PC-3 (cell line): ENCODE measurements around the gene SYNPO2L. TPM values are rescaled to one million over a fixed set of nuclear protein-coding genes. Genes with fewer than 3 reads are reported as not detected.

Experiments used
- ATAC-seq: fragments of 200-7000 bp; cut with Tn5 transposase; 2 replicates; pipeline ENCODE4 v1.9.1; 2020; ENCODE audit warnings: mild to moderate bottlenecking, moderate library complexity
- BruUV-seq: library from RNA; stranded (reverse); fragments of 400-500 nt; replicated peaks from 2 replicates; lab custom pipeline; 2021; lab: Mats Ljungman, UMichigan
- CTCF ChIA-PET: fragments of 300-600 bp; sonication (Branson Sonifier 250); formaldehyde crosslinking; loops from one replicate; lab custom pipeline; 2022; ENCODE audit warnings: antibody characterized with exemption; lab: Charles Lee
- POLR2A ChIA-PET: fragments of 300-600 bp; sonication (Branson Sonifier 250); formaldehyde crosslinking; loops from one replicate; lab custom pipeline; 2022; ENCODE audit warnings: antibody characterized with exemption; ENCODE audit not compliant: unreplicated experiment; lab: Charles Lee
- DNase-seq: peaks from one replicate; pipeline ENCODE4 v3.0.0-alpha.2; 2015
- H2AFZ ChIP-seq: fragments of 300-600 bp; sonication (generic); 2 replicates; pipeline ENCODE4 v1.6.0; 2016; ENCODE audit warnings: antibody characterized with exemption, low read length
- H3F3A ChIP-seq: fragments of 300-600 bp; sonication (generic); one replicate; pipeline ENCODE4 v1.6.0; 2017; ENCODE audit warnings: antibody characterized with exemption, low read length, control low read depth, mild to moderate bottlenecking; ENCODE audit not compliant: unreplicated experiment
- H3K27ac ChIP-seq: fragments of 300-600 bp; sonication (generic); 2 replicates; pipeline ENCODE4 v1.5.1; 2016; ENCODE audit warnings: mild to moderate bottlenecking, low read length
- H3K27me3 ChIP-seq: fragments of 300-600 bp; sonication (generic); 2 replicates; pipeline ENCODE4 v1.6.1; 2016; ENCODE audit warnings: low read length, mixed read lengths
- H3K36me3 ChIP-seq: fragments of 300-600 bp; sonication (generic); 2 replicates; pipeline ENCODE4 v1.6.1; 2016; ENCODE audit warnings: low read depth, mixed run types, low read length, mixed read lengths
- H3K4me1 ChIP-seq: fragments of 300-600 bp; sonication (generic); 2 replicates; pipeline ENCODE4 v1.5.1; 2016; ENCODE audit warnings: low read length; ENCODE audit not compliant: insufficient read depth
- H3K4me2 ChIP-seq: fragments of 300-600 bp; sonication (generic); 2 replicates; pipeline ENCODE4 v1.6.0; 2016; ENCODE audit warnings: low read length
- H3K4me3 ChIP-seq: fragments of 300-600 bp; sonication (generic); 2 replicates; pipeline ENCODE4 v1.5.1; 2016; ENCODE audit warnings: mild to moderate bottlenecking, low read length, mixed read lengths
- H3K79me2 ChIP-seq: fragments of 300-600 bp; sonication (generic); 2 replicates; pipeline ENCODE4 v1.6.1; 2017; ENCODE audit warnings: low read length, mixed read lengths
- H3K9ac ChIP-seq: fragments of 300-600 bp; sonication (generic); 2 replicates; pipeline ENCODE4 v1.6.0; 2016; ENCODE audit warnings: mild to moderate bottlenecking, low read length
- H3K9me2 ChIP-seq: fragments of 300-600 bp; sonication (generic); replicated peaks from 2 replicates; pipeline ENCODE4 v1.6.1; 2016; ENCODE audit warnings: mixed run types, low read length, mixed read lengths
- H3K9me3 ChIP-seq: fragments of 300-600 bp; sonication (generic); 2 replicates; pipeline ENCODE4 v1.6.1; 2016; ENCODE audit warnings: low read length, mixed read lengths
- H4K20me1 ChIP-seq: fragments of 300-600 bp; sonication (generic); 2 replicates; pipeline ENCODE4 v1.6.1; 2016; ENCODE audit warnings: low read length, mixed read lengths
- CTCF ChIP-seq: fragments of 300-600 bp; sonication (generic); conservative IDR thresholded peaks from 2 replicates; pipeline ENCODE4 v1.5.1; 2017; ENCODE audit warnings: antibody characterized with exemption, low read depth, mild to moderate bottlenecking, low read length
- EZH2 ChIP-seq: fragments of 300-600 bp; sonication (generic); IDR thresholded peaks from one replicate; pipeline ENCODE4 v1.6.1; 2017; ENCODE audit warnings: antibody characterized with exemption, mild to moderate bottlenecking, low read length; ENCODE audit not compliant: unreplicated experiment
- EZH2phosphoT487 ChIP-seq: fragments of 300-600 bp; sonication (generic); IDR thresholded peaks from 2 replicates; pipeline ENCODE4 v1.6.1; 2018; ENCODE audit warnings: mild to moderate bottlenecking, antibody characterized with exemption, low read length, borderline replicate concordance
- intact Hi-C: fragments of 100-400 bp; cut with micrococcal nuclease; formaldehyde crosslinking; loops from 2 replicates; pipeline ENCODE4 v1.9.0; 2023
- total RNA-seq: library from RNA; depleted of rRNA; stranded (reverse); fragments of >200 nt; gene quantifications from 2 replicates; pipeline ENCODE4 v1.2.3, GENCODE V29; 2014

SYNPO2L gene
- total RNA-seq, 1 experiment from 2014 or later, result not detected

DNA sequence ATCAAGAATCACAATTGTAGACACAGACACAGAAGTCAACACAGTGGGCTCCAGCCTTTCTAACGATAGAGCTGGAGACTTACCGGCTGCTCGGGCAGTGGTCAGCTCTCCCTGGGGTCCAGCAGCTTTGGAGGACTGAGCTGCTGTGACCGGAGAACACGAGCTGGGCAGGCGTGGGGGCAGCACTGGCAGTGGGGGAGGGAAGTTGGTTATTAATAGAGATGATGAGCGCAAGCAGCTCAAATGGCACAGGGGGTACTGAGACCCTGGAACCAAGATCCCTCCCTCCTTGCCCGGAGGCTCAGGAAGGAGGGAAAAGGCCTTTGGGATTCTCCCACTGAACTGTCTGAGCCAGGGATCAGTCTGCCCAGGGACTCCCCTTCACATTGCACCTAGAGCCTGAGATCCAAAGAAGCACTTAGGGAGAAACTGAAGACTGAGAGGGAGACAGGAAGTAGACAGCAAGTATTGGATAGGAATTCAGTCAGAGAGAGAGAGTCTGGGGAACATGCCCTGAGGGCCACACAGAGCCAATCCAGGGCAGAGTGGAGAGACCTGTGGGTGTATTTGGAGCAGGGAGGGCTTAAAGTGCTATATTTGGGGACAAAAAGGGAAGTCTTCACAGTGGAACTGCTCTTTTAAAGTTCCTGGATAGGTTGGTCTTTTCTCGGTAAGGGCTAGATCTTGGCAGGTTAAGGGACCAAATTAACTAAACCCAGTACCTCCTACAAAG, 14.3 kb downstream of the SYNPO2L start, which contains the start of gene MYOZ1:
MYOZ1 (minus strand) TSS at position 147 of the 733 bp plus-strand sequence. CDS start 1,457 bp downstream, outside the sequence.
- Histone ChIP-seq H3K4me1 (no peaks in the 10 kb centered on the region), H3K4me3 (no peak within 1 kb of the TSS), H3K27me3 (no peaks in the 10 kb centered on the region), H3K4me2 (no peak within 1 kb of the TSS), H3K36me3 (no peaks in the 10 kb centered on the region), H2AFZ (0 out of 2 replicates have a peak within 1 kb of the TSS, but pooled peaks have one; percentile 1), H3K79me2 (no peaks in the 10 kb centered on the region), H3K27ac (no peak within 1 kb of the TSS), H3F3A (no peaks in the 10 kb centered on the region), H3K9ac (no peak within 1 kb of the TSS), H3K9me3 (no peaks in the 10 kb centered on the region), H4K20me1 (no peaks in the 10 kb centered on the region), H3K9me2 (no peaks in the 10 kb centered on the region)
- intact Hi-C loops, result no loop called here
- no TSS peak for BruUV-seq
- TF ChIP-seq CTCF (no peak), EZH2phosphoT487 (no peak), EZH2 (no peak)
- peak; percentile 6; the same call in 1 of the 2 replicates for ATAC-seq
- ChIA-PET POLR2A (interaction anchor here (0.5 to 0.6 kb wide), 2 partner anchors 199 to 1546 kb away, joined by 12 to 25 read pairs; no protein-coding TSS in a partner anchor), CTCF (interaction anchor here (0.6 kb wide), 2 partner anchors 15 to 343 kb away, joined by 3 to 7 read pairs; no protein-coding TSS in a partner anchor)
- peak; percentile 39 for DNase-seq

GRCh38 chr10:73639286-73639685, 16.5 kb downstream of the SYNPO2L start:
- intact Hi-C loops, result no loop called here

More at GRCh38 chr10:73639286-73639685, 16.5 kb downstream of the SYNPO2L start:
- Histone ChIP-seq H2AFZ (no peak overlapping the region), H4K20me1 (no peaks in the 10 kb centered on the region), H3K9me2 (no peaks in the 10 kb centered on the region), H3K4me3 (no peak overlapping the region), H3K4me2 (no peak overlapping the region), H3K27me3 (no peaks in the 10 kb centered on the region), H3K27ac (no peak overlapping the region), H3K9ac (no peak overlapping the region), H3F3A (no peaks in the 10 kb centered on the region), H3K4me1 (no peaks in the 10 kb centered on the region), H3K9me3 (no peaks in the 10 kb centered on the region), H3K36me3 (no peaks in the 10 kb centered on the region), H3K79me2 (no peaks in the 10 kb centered on the region)
- BruUV-seq, result no TSS peak
- TF ChIP-seq CTCF (no peak), EZH2 (no peak), EZH2phosphoT487 (no peak)
- no peak for ATAC-seq
- DNase-seq, result no peak
- ChIA-PET POLR2A (interaction anchor here (0.6 kb wide), 1 partner anchor 1797 kb away, joined by 3 read pairs; no protein-coding TSS in a partner anchor), CTCF (no interaction called here)
